H1 (cell line): ENCODE data around the gene HNRNPM. TPM values are rescaled to one million over a fixed set of nuclear protein-coding genes. Genes with fewer than 3 reads are reported as not detected.

Experiments
- CTCF ChIA-PET: fragments of 300-600 bp; sonication (Branson Sonifier 250); formaldehyde crosslinking; loops from one replicate; lab custom pipeline; 2021; ENCODE audit not compliant: partially characterized antibody; lab: Charles Lee
- POLR2A ChIA-PET: fragments of 300-600 bp; sonication (Branson Sonifier 250); formaldehyde crosslinking; loops from one replicate; lab custom pipeline; 2021; ENCODE audit warnings: inconsistent platforms; ENCODE audit not compliant: partially characterized antibody; lab: Charles Lee
- DNase-seq, 2 experiments: peaks; one replicate each; pipeline versions ENCODE4 v3.0.0 to v3.0.0-alpha.2; 2010 to 2022; ENCODE audit warnings: low spot score in 2 of 2, low read depth in 1 of 2, mixed read lengths in 1 of 2
- FAIRE-seq: peaks from 2 replicates; lab custom pipeline; 2011; peaks lifted over from hg19 to GRCh38; lab: Jason Lieb, UNC
- H2AFZ ChIP-seq: 2 replicates; pipeline ENCODE4 v1.8.1; 2012; ENCODE audit warnings: low read length, inconsistent platforms
- H2AK5ac ChIP-seq: 2 replicates; pipeline ENCODE4 v1.6.1; 2013; ENCODE audit warnings: low read depth, low read length
- H2BK120ac ChIP-seq: replicated peaks from 2 replicates; pipeline ENCODE3; 2013; ENCODE audit warnings: low read depth, low read length, inconsistent platforms
- H2BK12ac ChIP-seq: 2 replicates; pipeline ENCODE4 v1.6.1; 2013; ENCODE audit warnings: low read depth, low read length
- H2BK15ac ChIP-seq: 2 replicates; pipeline ENCODE4 v1.6.1; 2013; ENCODE audit warnings: low read length
- H2BK20ac ChIP-seq: 2 replicates; pipeline ENCODE4 v1.6.1; 2013; ENCODE audit warnings: low read length
- H2BK5ac ChIP-seq: 2 replicates; pipeline ENCODE4 v1.6.1; 2013; ENCODE audit warnings: low read depth, low read length
- H3K14ac ChIP-seq: 2 replicates; pipeline ENCODE4 v1.6.1; 2013; ENCODE audit warnings: inconsistent platforms; ENCODE audit not compliant: insufficient read length
- H3K18ac ChIP-seq: 2 replicates; pipeline ENCODE4 v1.6.1; 2013; ENCODE audit warnings: low read length; ENCODE audit errors: extremely low read depth
- H3K23ac ChIP-seq: 2 replicates; pipeline ENCODE4 v1.6.1; 2013; ENCODE audit warnings: inconsistent platforms; ENCODE audit not compliant: insufficient read length
- H3K23me2 ChIP-seq: 2 replicates; pipeline ENCODE4 v1.6.1; 2013; ENCODE audit warnings: low read depth, low read length
- H3K27ac ChIP-seq: 2 replicates; pipeline ENCODE4 v1.6.1; 2011; ENCODE audit warnings: low read depth, low read length, inconsistent platforms
- H3K27me3 ChIP-seq, 4 experiments: replicated peaks in 1 of 4; 1 replicate in 1 of 4; 2 replicates in 3 of 4; pipeline versions ENCODE4 v1.6.1 to v1.8.1; 2011 to 2013; ENCODE audit warnings: low read length in 3 of 4, mild to moderate bottlenecking in 3 of 4, inconsistent platforms in 2 of 4, mixed read lengths in 2 of 4, moderate library complexity in 1 of 4; ENCODE audit not compliant: control insufficient read depth in 3 of 4, insufficient read depth in 3 of 4; ENCODE audit errors: extremely low read depth in 1 of 4
- H3K36me3 ChIP-seq, 4 experiments: 2 replicates each; pipeline versions ENCODE4 v1.6.1 to v1.8.1; 2011 to 2013; ENCODE audit warnings: mild to moderate bottlenecking in 4 of 4, low read length in 3 of 4, moderate library complexity in 2 of 4, control low read depth in 1 of 4, inconsistent platforms in 1 of 4; ENCODE audit not compliant: insufficient read depth in 4 of 4, control insufficient read depth in 2 of 4
- H3K4ac ChIP-seq: replicated peaks from 2 replicates; pipeline ENCODE3; 2013; ENCODE audit warnings: low read length, low read depth, mixed read lengths, inconsistent platforms; ENCODE audit not compliant: insufficient read length
- H3K4me1 ChIP-seq, 4 experiments: replicated peaks in 1 of 4; 1 replicate in 1 of 4; 2 replicates in 3 of 4; pipeline versions ENCODE4 v1.6.1 to v1.8.1; 2011 to 2013; ENCODE audit warnings: low read length in 3 of 4, inconsistent platforms in 2 of 4, mixed read lengths in 1 of 4; ENCODE audit not compliant: insufficient read depth in 4 of 4, control insufficient read depth in 3 of 4
- H3K4me2 ChIP-seq, 2 experiments: 2 replicates each; pipeline versions ENCODE4 v1.6.1 to v1.8.1; 2011 to 2013; ENCODE audit warnings: low read depth in 2 of 2, low read length in 2 of 2, control low read depth in 1 of 2, inconsistent platforms in 1 of 2, mild to moderate bottlenecking in 1 of 2; ENCODE audit not compliant: insufficient read depth in 1 of 2
- H3K4me3 ChIP-seq, 4 experiments: fragments of 200-600, 300-600 bp in 1 of 4; sonication (generic), shearing (Covaris generic), sonication (Bioruptor Twin) in 1 of 4; 2 replicates each; pipeline versions ENCODE4 v1.5.1 to v1.8.1; 2011 to 2016; ENCODE audit warnings: low read length in 4 of 4, low read depth in 3 of 4, control low read depth in 2 of 4, inconsistent platforms in 2 of 4, mild to moderate bottlenecking in 2 of 4, mixed read lengths in 1 of 4, moderate library complexity in 1 of 4; ENCODE audit not compliant: insufficient read depth in 2 of 4; ENCODE audit errors: extremely low read depth in 1 of 4
- H3K56ac ChIP-seq: replicated peaks from 2 replicates; pipeline ENCODE3; 2013; ENCODE audit warnings: low read depth, mild to moderate bottlenecking, mixed read lengths, low read length, inconsistent platforms; ENCODE audit not compliant: insufficient read length
- H3K79me1 ChIP-seq: 2 replicates; pipeline ENCODE4 v1.6.1; 2013; ENCODE audit warnings: low read depth, low read length, control low read depth
- H3K79me2 ChIP-seq, 2 experiments: 2 replicates each; pipeline versions ENCODE4 v1.6.1 to v1.8.1; 2012 to 2013; ENCODE audit warnings: low read length in 2 of 2, mild to moderate bottlenecking in 2 of 2, inconsistent platforms in 1 of 2; ENCODE audit not compliant: insufficient read depth in 2 of 2, control insufficient read depth in 1 of 2
- H3K9ac ChIP-seq, 4 experiments: replicated peaks in 1 of 4; 1 replicate in 1 of 4; 2 replicates in 3 of 4; pipeline versions ENCODE4 v1.6.1 to v1.8.1; 2011 to 2013; ENCODE audit warnings: low read depth in 3 of 4, low read length in 3 of 4, control low read depth in 2 of 4, mild to moderate bottlenecking in 2 of 4, moderate library complexity in 2 of 4, inconsistent platforms in 1 of 4; ENCODE audit errors: extremely low read depth in 1 of 4
- H3K9me3 ChIP-seq, 2 experiments: 2 replicates each; pipeline versions ENCODE4 v1.6.1 to v1.8.1; 2012 to 2013; ENCODE audit warnings: mild to moderate bottlenecking in 2 of 2, moderate library complexity in 2 of 2, control low read depth in 1 of 2, inconsistent platforms in 1 of 2, low read depth in 1 of 2, low read length in 1 of 2, mixed read lengths in 1 of 2; ENCODE audit not compliant: insufficient read depth in 2 of 2
- H4K20me1 ChIP-seq, 2 experiments: replicated peaks in 1 of 2; 2 replicates each; pipeline versions ENCODE3 to v1.8.1; 2011 to 2013; ENCODE audit warnings: inconsistent platforms in 2 of 2, low read length in 2 of 2, mild to moderate bottlenecking in 1 of 2; ENCODE audit not compliant: insufficient read depth in 2 of 2, control insufficient read depth in 1 of 2
- H4K5ac ChIP-seq: 2 replicates; pipeline ENCODE4 v1.6.1; 2013; ENCODE audit warnings: low read length, low read depth, mixed read lengths, inconsistent platforms; ENCODE audit not compliant: insufficient read length
- H4K8ac ChIP-seq: 2 replicates; pipeline ENCODE4 v1.8.0; 2013; ENCODE audit warnings: mild to moderate bottlenecking, moderate library complexity, low read length, inconsistent platforms; ENCODE audit not compliant: insufficient read depth; ENCODE audit errors: extremely low read depth
- H4K91ac ChIP-seq: replicated peaks from 2 replicates; pipeline ENCODE3; 2013; ENCODE audit warnings: low read length, mixed read lengths, inconsistent platforms; ENCODE audit not compliant: insufficient read length
- ATF3 ChIP-seq: IDR thresholded peaks from 2 replicates; pipeline ENCODE4 v1.6.1; 2011; ENCODE audit warnings: low read depth, mild to moderate bottlenecking, low read length; ENCODE audit not compliant: insufficient read depth
- BCL11A ChIP-seq, 2 experiments: IDR thresholded peaks; one replicate each; pipeline ENCODE4 v1.6.1; 2011; ENCODE audit warnings: low read depth in 2 of 2, low read length in 2 of 2, mild to moderate bottlenecking in 2 of 2
- CEBPB ChIP-seq: IDR thresholded peaks from 2 replicates; pipeline ENCODE4 v1.6.1; 2012; ENCODE audit warnings: low read depth, low read length
- FOSL1 ChIP-seq: IDR thresholded peaks from 2 replicates; pipeline ENCODE4 v1.6.1; 2011; ENCODE audit warnings: mild to moderate bottlenecking, low read depth, low read length, moderate library complexity; ENCODE audit not compliant: insufficient read depth
- GABPA ChIP-seq: IDR thresholded peaks from 2 replicates; pipeline ENCODE4 v1.6.1; 2011; ENCODE audit warnings: mild to moderate bottlenecking, low read length, moderate library complexity, borderline replicate concordance; ENCODE audit not compliant: insufficient read depth
- NANOG ChIP-seq: IDR thresholded peaks from 2 replicates; pipeline ENCODE4 v1.6.1; 2011; ENCODE audit warnings: low read length, low read depth, mild to moderate bottlenecking, inconsistent platforms; ENCODE audit not compliant: insufficient read depth, poor library complexity, severe bottlenecking
- POLR2A ChIP-seq, 2 experiments: IDR thresholded peaks; 1 replicate in 1 of 2; 2 replicates in 1 of 2; pipeline ENCODE4 v1.6.1; 2011; ENCODE audit warnings: low read depth in 2 of 2, low read length in 2 of 2, mild to moderate bottlenecking in 2 of 2; ENCODE audit errors: control extremely low read depth in 1 of 2
- SAP30 ChIP-seq: fragments of 300-600 bp; sonication (generic); IDR thresholded peaks from 2 replicates; pipeline ENCODE4 v1.7.1; 2012; ENCODE audit warnings: low read length, moderate library complexity, mild to moderate bottlenecking, inconsistent platforms; ENCODE audit not compliant: insufficient read depth, insufficient replicate concordance
- SP2 ChIP-seq: IDR thresholded peaks from 2 replicates; pipeline ENCODE4 v1.6.1; 2012; ENCODE audit warnings: mild to moderate bottlenecking, low read length, inconsistent platforms
- SUZ12 ChIP-seq: fragments of 200-600 bp; sonication (generic); IDR thresholded peaks from 2 replicates; pipeline ENCODE4 v1.6.1; 2012; ENCODE audit warnings: mild to moderate bottlenecking, inconsistent platforms, low read length, moderate library complexity, mixed read lengths
- TBP ChIP-seq: IDR thresholded peaks from 2 replicates; pipeline ENCODE4 v1.6.1; 2011; ENCODE audit warnings: low read depth, low read length, improper control_type of control experiment
- WGBS, 2 experiments: shearing (Covaris generic) in 1 of 2; methylation state at CpG; one replicate each; pipeline versions ENCODE4 v1.1.6 to v1.1.7; 2013 to 2015; ENCODE audit warnings: low lambda C conversion rate in 2 of 2, mixed read lengths in 2 of 2, inconsistent platforms in 1 of 2, low coverage in 1 of 2, missing lambda C conversion rate in 1 of 2; ENCODE audit not compliant: insufficient replicate concordance in 2 of 2, insufficient coverage in 1 of 2, insufficient read length in 1 of 2; ENCODE audit errors: extremely low coverage in 1 of 2, missing lambda C conversion rate in 1 of 2; 5-methylcytosine and 5-hydroxymethylcytosine counted together
- polyA plus RNA-seq, 7 experiments: library from polyadenylated mRNA; depleted of rRNA in 3 of 7; stranded (reverse) in 5 of 7; unstranded in 2 of 7; fragments of >200 nt in 5 of 7; fragments of 200-250 nt in 2 of 7; gene quantifications; 1 replicate in 5 of 7; 2 replicates in 1 of 7; 4 replicates in 1 of 7; pipeline versions ENCODE4 v1.2.1 to v1.2.3, GENCODE V29; 2011 to 2013; ENCODE audit warnings: missing spikeins in 2 of 7, mixed read lengths in 2 of 7
- total RNA-seq: library from RNA; stranded (reverse); fragmentation: NEBNext Ultra II Directional; extraction: Animal tissue kit (Norgen Biotek cat#: 25700); gene quantifications from 2 replicates; pipeline ENCODE4 v1.2.1, GENCODE V29; 2021

HNRNPM gene
- total and polyA plus RNA-seq, 2 of the 8 experiments (the other 6 are each of a cell fraction or from before 2014, with no cell fraction given), result 375 to 474 TPM

GRCh38 chr19:8490395-8490760, 45.6 kb downstream of the HNRNPM start:
- H4K8ac ChIP-seq, result no peak overlapping the region
- no peak overlapping the region for H3K14ac ChIP-seq
- no peak overlapping the region for H2AFZ ChIP-seq
- H3K4ac ChIP-seq, result no peak overlapping the region
- no peak overlapping the region for H4K5ac ChIP-seq
- DNase-seq (no peak), FAIRE-seq (no peak)
- no peak overlapping the region for H2BK15ac ChIP-seq
- no peak overlapping the region for H3K9ac ChIP-seq
- TF ChIP-seq TBP (no peak), FOSL1 (no peak), SUZ12 (no peak), NANOG (no peak), BCL11A (IDR thresholded peaks at IDR 0.05; ENCODE audit: low read depth in 2 of 2, low read length in 2 of 2) (no peak), SP2 (no peak), CEBPB (no peak), POLR2A (IDR thresholded peaks at IDR 0.05; ENCODE audit: control extremely low read depth in 1 of 2, low read depth in 2 of 2, low read length in 2 of 2) (no peak), GABPA (no peak), SAP30 (no peak), ATF3 (no peak)
- H3K4me3 ChIP-seq, result no peak overlapping the region
- no peaks in the 10 kb centered on the region for H3K9me3 ChIP-seq
- H3K79me1 ChIP-seq, result peaks cover 7% of the 10 kb centered on the region; the same call in 1 of the 2 replicates
- no peaks in the 10 kb centered on the region for H3K27me3 ChIP-seq
- H3K4me1 ChIP-seq, result peaks cover 0 to 2% (median under 1%) of the 10 kb centered on the region in 4 experiments; a peak in 1 of 7 replicates
- 95% methylated on average over 24 of the region's 24 CpGs; no CpG with 5 or more reads in 1 of the 2 experiments for WGBS, 2 experiments
- H3K36me3 ChIP-seq, result peaks cover 14 to 37% (median 27%) of the 10 kb centered on the region in 4 experiments; a peak in 7 of 8 replicates
- H3K23me2 ChIP-seq, result no peaks in the 10 kb centered on the region
- H2AK5ac ChIP-seq, result no peak overlapping the region
- CTCF ChIA-PET, result interaction anchor here (1.1 to 1.2 kb wide), 2 partner anchors 8 to 87 kb away, joined by 3 to 4 read pairs; partner anchors contain the start of gene MYO1F
- H2BK12ac ChIP-seq, result no peak overlapping the region
- H3K18ac ChIP-seq, result no peak overlapping the region
- peaks cover 0 to 6% of the 10 kb centered on the region in 2 experiments; a peak in 1 of 4 replicates for H3K79me2 ChIP-seq
- no peak overlapping the region for H3K4me2 ChIP-seq
- POLR2A ChIA-PET, result interaction anchor here (1.0 to 2.0 kb wide), 9 partner anchors 9 to 63 kb away, joined by 3 to 6 read pairs (median 4); partner anchors contain the start of gene ZNF414
- no peak overlapping the region for H3K56ac ChIP-seq
- H2BK120ac ChIP-seq, result no peak overlapping the region
- H2BK20ac ChIP-seq, result no peak overlapping the region
- no peak overlapping the region for H3K27ac ChIP-seq
- H4K91ac ChIP-seq, result no peak overlapping the region
- no peak overlapping the region for H2BK5ac ChIP-seq
- H3K23ac ChIP-seq, result no peak overlapping the region
- peaks cover 6 to 23% of the 10 kb centered on the region in 2 experiments for H4K20me1 ChIP-seq
